Lower leg skin (tissue), 4 donors: ENCODE data around the gene CDH15. TPM values are rescaled to one million over a fixed set of nuclear protein-coding genes. Genes with fewer than 3 reads are reported as not detected.

Experiments used
- DNase-seq, 2 donors: peaks; one replicate each; pipeline ENCODE4 v3.0.0-alpha.2; 2019; ENCODE audit warnings: low spot score in 2 of 2
- H3K4me3 ChIP-seq: fragments of 200-600 bp; sonication (generic); 2 replicates; pipeline ENCODE4 v1.5.1; 2017; ENCODE audit warnings: mild to moderate bottlenecking, low read depth; ENCODE audit not compliant: poor library complexity, severe bottlenecking
- CTCF ChIP-seq, 3 donors: fragments of 450-650 bp; IDR thresholded peaks; one replicate each; pipeline ENCODE4 v1.5.1; 2016; ENCODE audit warnings: antibody characterized with exemption in 3 of 3, mild to moderate bottlenecking in 3 of 3, moderate library complexity in 2 of 3
- POLR2A ChIP-seq, 2 donors: fragments of 450-650 bp; IDR thresholded peaks; one replicate each; pipeline ENCODE4 v1.6.1; 2016 to 2017; ENCODE audit warnings: antibody characterized with exemption in 2 of 2, mild to moderate bottlenecking in 1 of 2, moderate library complexity in 1 of 2
- WGBS, 2 donors: methylation state at CpG; one replicate each; pipeline ENCODE4 v1.1.5; 2018; 5-methylcytosine and 5-hydroxymethylcytosine counted together
- intact Hi-C: fragments of 100-400 bp; cut with DNase I; formaldehyde crosslinking; loops from one replicate; pipeline ENCODE4 v1.15.0; 2023; ENCODE audit warnings: low total_unique reads
- total RNA-seq, 4 donors: library from RNA; depleted of rRNA; stranded (reverse); fragments of >200 nt; gene quantifications; one replicate each; pipeline ENCODE4 v1.1.0, GENCODE V29; 2016

Gene CDH15
- total RNA-seq, 4 donors from 2014 or later = not detected

- TF ChIP-seq CTCF (IDR thresholded peaks at IDR 0.05) = no peak
- TF ChIP-seq POLR2A (IDR thresholded peaks at IDR 0.05) = no peak
- no peak overlapping the region for H3K4me3 ChIP-seq
- WGBS, 2 donors = 4 to 7% methylated on average over 29 to 35 of the region's 111 CpGs
- peak; percentile 68 to 95 for DNase-seq
- intact Hi-C loops = no loop called here
These were observed 30.2 kb downstream of the CDH15 start for GRCh38 chr16:89201439-89202377.

- 46 to 47% methylated on average over 49 of the region's 49 CpGs for WGBS, 2 donors
- intact Hi-C loops = no loop called here
- no peak for TF ChIP-seq CTCF (IDR thresholded peaks at IDR 0.05)
- TF ChIP-seq POLR2A (IDR thresholded peaks at IDR 0.05) = no peak
- no peak overlapping the region for H3K4me3 ChIP-seq
- DNase-seq = no peak
These were observed 31.1 kb downstream of the CDH15 start for GRCh38 chr16:89202422-89203215.

- TF ChIP-seq CTCF (IDR thresholded peaks at IDR 0.05) = no peak
- TF ChIP-seq POLR2A (IDR thresholded peaks at IDR 0.05) = no peak
- DNase-seq = no peak
- WGBS, 2 donors = 95% methylated on average over 4 of the region's 4 CpGs
- no peak overlapping the region for H3K4me3 ChIP-seq
- intact Hi-C loops = no loop called here
These were observed 36.4 kb downstream of the CDH15 start for GRCh38 chr16:89207993-89208392.

GRCh38 chr16:89209522-89210044 lies 38.0 kb downstream of the CDH15 start:
- intact Hi-C loops = loop anchor here (5.0 kb wide), 1 partner anchor 462 kb away; no protein-coding TSS in a partner anchor
- no peak for DNase-seq
- 68 to 70% methylated on average over 15 of the region's 15 CpGs for WGBS, 2 donors
- no peak overlapping the region for H3K4me3 ChIP-seq
- TF ChIP-seq CTCF (IDR thresholded peaks at IDR 0.05) (no peak), POLR2A (IDR thresholded peaks at IDR 0.05) (no peak)

- WGBS, 2 donors = 75 to 76% methylated on average over 11 of the region's 11 CpGs
- DNase-seq = no peak
- intact Hi-C loops = loop anchor here (5.0 kb wide), 1 partner anchor 463 kb away; no protein-coding TSS in a partner anchor
- TF ChIP-seq CTCF (IDR thresholded peaks at IDR 0.05) = no peak
- TF ChIP-seq POLR2A (IDR thresholded peaks at IDR 0.05) = no peak
- H3K4me3 ChIP-seq = no peak overlapping the region
These were observed 38.8 kb downstream of the CDH15 start for GRCh38 chr16:89210165-89210903.
